Measurements from ENCODE around the gene DDIT4.

Gene DDIT4

DNA sequence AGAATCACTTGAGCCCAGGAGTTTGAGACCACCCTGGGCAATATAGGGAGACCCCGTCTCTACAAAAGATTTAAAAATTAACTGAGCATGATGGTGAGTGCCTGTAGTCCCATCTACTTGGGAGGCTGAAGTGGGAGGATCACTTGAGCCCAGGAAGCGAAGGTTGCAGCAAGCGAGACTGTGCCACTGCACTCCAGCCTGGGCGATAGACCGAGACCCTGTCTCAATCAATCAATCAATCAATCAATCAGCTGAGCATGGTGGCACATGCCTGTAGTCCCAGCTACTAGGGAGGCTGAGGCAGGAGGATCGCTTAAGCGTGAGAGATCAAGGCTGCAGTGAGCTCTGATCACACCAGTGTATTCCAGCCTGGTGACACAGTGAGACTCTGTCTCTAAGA lies 40.5 kb downstream of the DDIT4 start (continued):
- TF ChIP-seq TSHZ2 (CRISPR knock-in tag; IDR thresholded peaks at IDR 0.05) (no peak), RARB (CRISPR knock-in tag; IDR thresholded peaks at IDR 0.05) (no peak)

DNA sequence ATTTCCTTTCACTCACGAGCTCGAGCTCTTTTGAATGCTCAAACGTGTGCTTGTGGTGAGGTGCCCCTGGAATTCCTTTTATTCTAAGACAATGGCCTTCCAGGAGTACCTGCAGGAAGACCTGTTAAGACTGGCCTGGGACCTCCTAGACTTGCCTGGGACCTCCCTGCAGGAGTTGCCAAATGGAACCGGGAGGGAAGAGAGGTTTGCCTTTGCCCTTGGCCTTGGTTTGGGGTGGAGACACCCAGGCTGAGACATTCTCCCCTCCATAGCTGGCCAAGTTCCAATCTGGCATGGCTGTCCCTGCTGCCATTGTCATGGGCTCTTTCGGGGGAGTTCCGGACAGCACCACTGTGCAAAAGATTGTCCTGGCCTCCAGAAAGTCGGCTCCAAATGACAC lies 41.3 kb downstream of the DDIT4 start:
- ATAC-seq: no peak
- TF ChIP-seq BACH2 (CRISPR knock-in tag; IDR thresholded peaks at IDR 0.05; ENCODE audit: borderline replicate concordance) (no peak), CSRNP3 (CRISPR knock-in tag; IDR thresholded peaks at IDR 0.05) (no peak), ZFP3 (CRISPR knock-in tag; IDR thresholded peaks at IDR 0.05) (no peak), RARB (CRISPR knock-in tag; IDR thresholded peaks at IDR 0.05) (no peak), PPARA (CRISPR knock-in tag; IDR thresholded peaks at IDR 0.05; ENCODE audit: borderline replicate concordance) (no peak), ZNF8 (CRISPR knock-in tag; IDR thresholded peaks at IDR 0.05) (no peak), TCF4 (CRISPR knock-in tag; IDR thresholded peaks at IDR 0.05; ENCODE audit: borderline replicate concordance) (no peak), ZC3H10 (CRISPR knock-in tag; IDR thresholded peaks at IDR 0.05) (no peak), TSHZ2 (CRISPR knock-in tag; IDR thresholded peaks at IDR 0.05) (no peak), CREB5 (CRISPR knock-in tag; IDR thresholded peaks at IDR 0.05; ENCODE audit: low read depth) (no peak), CSDC2 (CRISPR knock-in tag; IDR thresholded peaks at IDR 0.05) (no peak), TOX (CRISPR knock-in tag; IDR thresholded peaks at IDR 0.05; ENCODE audit: borderline replicate concordance) (no peak), ISL1 (CRISPR knock-in tag; IDR thresholded peaks at IDR 0.05) (no peak), GLIS3 (CRISPR knock-in tag; IDR thresholded peaks at IDR 0.05) (no peak), ZFP30 (CRISPR knock-in tag; IDR thresholded peaks at IDR 0.05) (no peak)
- TF ChIP-seq, protein P1, sequence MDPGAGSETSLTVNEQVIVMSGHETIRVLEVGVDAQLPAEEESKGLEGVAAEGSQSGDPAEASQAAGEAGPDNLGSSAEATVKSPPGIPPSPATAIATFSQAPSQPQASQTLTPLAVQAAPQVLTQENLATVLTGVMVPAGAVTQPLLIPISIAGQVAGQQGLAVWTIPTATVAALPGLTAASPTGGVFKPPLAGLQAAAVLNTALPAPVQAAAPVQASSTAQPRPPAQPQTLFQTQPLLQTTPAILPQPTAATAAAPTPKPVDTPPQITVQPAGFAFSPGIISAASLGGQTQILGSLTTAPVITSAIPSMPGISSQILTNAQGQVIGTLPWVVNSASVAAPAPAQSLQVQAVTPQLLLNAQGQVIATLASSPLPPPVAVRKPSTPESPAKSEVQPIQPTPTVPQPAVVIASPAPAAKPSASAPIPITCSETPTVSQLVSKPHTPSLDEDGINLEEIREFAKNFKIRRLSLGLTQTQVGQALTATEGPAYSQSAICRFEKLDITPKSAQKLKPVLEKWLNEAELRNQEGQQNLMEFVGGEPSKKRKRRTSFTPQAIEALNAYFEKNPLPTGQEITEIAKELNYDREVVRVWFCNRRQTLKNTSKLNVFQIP (CRISPR knock-in tag; IDR thresholded peaks at IDR 0.05; ENCODE audit: borderline replicate concordance, low read depth): no peak

- TF ChIP-seq RARB (CRISPR knock-in tag; IDR thresholded peaks at IDR 0.05): no peak
- 0 out of 2 replicates have a peak, but pooled peaks have one; percentile 8 for TF ChIP-seq ISL1 (CRISPR knock-in tag; IDR thresholded peaks at IDR 0.05)
- TF ChIP-seq CREB5 (CRISPR knock-in tag; IDR thresholded peaks at IDR 0.05; ENCODE audit: low read depth): no peak
- TF ChIP-seq ZFP3 (CRISPR knock-in tag; IDR thresholded peaks at IDR 0.05): 0 out of 2 replicates have a peak, but pooled peaks have one; percentile 51
Measured at GRCh38 chr10:72315611-72316385, 42.1 kb downstream of the DDIT4 start.

More at GRCh38 chr10:72315611-72316385, 42.1 kb downstream of the DDIT4 start:
- ATAC-seq: peak; percentile 14; the same call in 2 of the 3 replicates

Measured in SK-N-SH treated with all-trans-retinoic acid at 6 μM for 48 hours (cell line).